KOPT-K1 (cell line): Measurements from ENCODE around the gene ZNF444.
A peak's percentile ranks its signal among the peaks of the same experiment; 100 is the strongest.
"Not testable (repeated sequence)": the region's sequence is repeated elsewhere in the genome, so short reads cannot be mapped to it uniquely, and the experiment has no call there.

ENCODE experiments used
- H3K27ac ChIP-seq: fragments of 200-600 bp; sonication (generic); 2 replicates; pipeline ENCODE4 v1.5.1; 2016; ENCODE audit warnings: antibody characterized with exemption, mild to moderate bottlenecking, low read depth, low read length; ENCODE audit not compliant: poor library complexity, severe bottlenecking
- H3K36me3 ChIP-seq: fragments of 200-600 bp; sonication (generic); 2 replicates; pipeline ENCODE4 v1.5.1; 2017; ENCODE audit warnings: antibody characterized with exemption, mild to moderate bottlenecking, low read length, moderate library complexity; ENCODE audit not compliant: insufficient read depth
- H3K9me3 ChIP-seq: fragments of 200-600 bp; sonication (generic); 2 replicates; pipeline ENCODE4 v1.5.1; 2017; ENCODE audit warnings: antibody characterized with exemption, low read length, mild to moderate bottlenecking; ENCODE audit not compliant: insufficient read depth, poor library complexity, severe bottlenecking

ZNF444 gene

DNA sequence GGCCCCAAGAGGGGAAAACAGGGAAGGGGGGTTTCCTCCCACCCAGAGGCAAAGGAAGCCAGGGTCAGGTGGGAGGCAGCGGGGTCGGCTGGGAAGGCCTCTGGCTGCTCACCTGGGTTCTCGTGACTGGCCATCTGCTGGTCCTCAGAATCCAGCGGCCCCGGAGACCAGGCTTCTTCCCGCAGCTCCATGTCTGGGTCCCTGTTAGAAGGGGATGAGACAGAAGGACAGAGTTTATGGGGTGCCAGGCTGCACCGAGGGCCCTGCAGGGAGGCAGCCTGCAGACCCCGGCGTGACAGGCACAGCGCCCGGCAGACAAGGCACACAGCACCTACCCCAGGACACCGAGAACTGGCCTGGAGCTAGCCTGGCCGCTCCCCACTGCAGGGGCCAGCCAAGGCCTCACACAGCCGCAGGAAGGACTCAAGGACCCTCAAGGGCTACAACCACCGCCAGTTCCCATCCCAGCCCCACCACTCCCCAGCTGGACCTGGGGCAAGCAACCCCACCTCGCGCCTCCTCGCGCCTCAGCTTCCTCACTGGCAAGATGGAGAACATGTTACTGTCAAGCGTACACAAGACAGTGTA is 38.0 kb upstream of the ZNF444 start:
- H3K27ac ChIP-seq, result peak overlapping the region; percentile 14
- H3K36me3 ChIP-seq, result peaks cover 51% of the 10 kb centered on the region
- H3K9me3 ChIP-seq, result no peaks in the 10 kb centered on the region

DNA sequence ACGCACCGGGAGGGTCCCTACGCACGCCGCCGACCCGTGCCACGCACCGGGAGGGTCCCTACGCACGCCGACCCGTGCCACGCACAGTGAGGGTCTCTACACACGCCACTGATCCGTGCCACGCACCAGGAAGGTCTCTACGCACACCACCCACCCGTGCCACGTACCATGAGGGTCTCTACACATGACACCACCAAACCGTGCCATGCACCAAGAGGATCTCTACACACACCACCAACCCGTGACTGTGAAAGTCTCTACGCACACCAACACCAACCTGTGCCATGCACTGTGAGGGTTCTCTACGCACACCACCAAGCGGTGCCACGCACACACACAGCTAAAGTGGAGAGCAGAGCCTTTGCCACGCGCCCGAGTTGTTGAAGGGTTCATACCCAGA is 36.7 kb upstream of the ZNF444 start:
- Histone ChIP-seq H3K27ac (no peak overlapping the region), H3K36me3 (peaks cover 39% of the 10 kb centered on the region), H3K9me3 (no peaks in the 10 kb centered on the region)

- Histone ChIP-seq H3K36me3 (peaks cover 33% of the 10 kb centered on the region), H3K27ac (no peak overlapping the region), H3K9me3 (no peaks in the 10 kb centered on the region)
Observed at GRCh38 chr19:56105090-56105701, 35.9 kb upstream of the ZNF444 start.

DNA sequence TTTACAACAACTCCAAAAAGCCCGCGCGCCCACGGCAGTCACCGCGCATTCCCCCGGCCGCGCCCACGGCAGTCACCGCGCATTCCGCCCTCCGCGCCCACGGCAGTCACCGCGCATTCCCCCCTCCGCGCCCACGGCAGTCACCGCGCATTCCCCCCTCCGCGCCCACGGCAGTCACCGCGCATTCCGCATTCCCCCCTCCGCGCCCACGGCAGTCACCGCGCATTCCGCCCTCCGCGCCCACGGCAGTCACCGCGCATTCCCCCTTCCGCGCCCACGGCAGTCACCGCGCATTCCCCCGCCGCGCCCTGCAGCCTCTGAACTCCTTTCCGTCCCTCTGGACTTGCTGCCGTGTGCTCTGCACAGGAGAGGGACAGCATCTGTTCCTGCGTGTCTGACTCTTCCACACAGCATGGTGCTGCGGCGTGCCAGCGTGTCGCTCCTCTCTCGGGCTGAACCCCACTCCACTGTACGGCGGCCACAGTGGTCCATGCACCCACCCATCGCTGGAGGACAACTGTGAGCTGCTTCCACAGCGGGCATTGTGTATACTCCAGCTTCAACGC is 35.2 kb upstream of the ZNF444 start:
- H3K9me3 ChIP-seq, H3K27ac ChIP-seq: not testable (repeated sequence)
- peaks cover 27% of the 10 kb centered on the region for H3K36me3 ChIP-seq

GRCh38 chr19:56106397-56106849 is 34.7 kb upstream of the ZNF444 start:
- peaks cover 22% of the 10 kb centered on the region for H3K36me3 ChIP-seq
- no peaks in the 10 kb centered on the region for H3K9me3 ChIP-seq
- no peak overlapping the region for H3K27ac ChIP-seq

- Histone ChIP-seq H3K36me3 (peaks cover 16% of the 10 kb centered on the region), H3K27ac (no peak overlapping the region), H3K9me3 (no peaks in the 10 kb centered on the region)
Observed at GRCh38 chr19:56106993-56107392, 34.1 kb upstream of the ZNF444 start.

- Histone ChIP-seq H3K9me3 (no peaks in the 10 kb centered on the region), H3K36me3 (peaks cover 8% of the 10 kb centered on the region; the same call in 1 of the 2 replicates), H3K27ac (no peak overlapping the region)
Observed at GRCh38 chr19:56107626-56108351, 33.3 kb upstream of the ZNF444 start.

GRCh38 chr19:56108447-56109195 is 32.5 kb upstream of the ZNF444 start:
- H3K36me3 ChIP-seq, result peaks cover 7% of the 10 kb centered on the region; the same call in 1 of the 2 replicates
- H3K27ac ChIP-seq, result no peak overlapping the region
- H3K9me3 ChIP-seq, result no peaks in the 10 kb centered on the region

GRCh38 chr19:56109226-56109625 is 31.9 kb upstream of the ZNF444 start:
- H3K36me3 ChIP-seq, result peaks cover 7% of the 10 kb centered on the region; the same call in 1 of the 2 replicates
- no peaks in the 10 kb centered on the region for H3K9me3 ChIP-seq
- no peak overlapping the region for H3K27ac ChIP-seq

DNA sequence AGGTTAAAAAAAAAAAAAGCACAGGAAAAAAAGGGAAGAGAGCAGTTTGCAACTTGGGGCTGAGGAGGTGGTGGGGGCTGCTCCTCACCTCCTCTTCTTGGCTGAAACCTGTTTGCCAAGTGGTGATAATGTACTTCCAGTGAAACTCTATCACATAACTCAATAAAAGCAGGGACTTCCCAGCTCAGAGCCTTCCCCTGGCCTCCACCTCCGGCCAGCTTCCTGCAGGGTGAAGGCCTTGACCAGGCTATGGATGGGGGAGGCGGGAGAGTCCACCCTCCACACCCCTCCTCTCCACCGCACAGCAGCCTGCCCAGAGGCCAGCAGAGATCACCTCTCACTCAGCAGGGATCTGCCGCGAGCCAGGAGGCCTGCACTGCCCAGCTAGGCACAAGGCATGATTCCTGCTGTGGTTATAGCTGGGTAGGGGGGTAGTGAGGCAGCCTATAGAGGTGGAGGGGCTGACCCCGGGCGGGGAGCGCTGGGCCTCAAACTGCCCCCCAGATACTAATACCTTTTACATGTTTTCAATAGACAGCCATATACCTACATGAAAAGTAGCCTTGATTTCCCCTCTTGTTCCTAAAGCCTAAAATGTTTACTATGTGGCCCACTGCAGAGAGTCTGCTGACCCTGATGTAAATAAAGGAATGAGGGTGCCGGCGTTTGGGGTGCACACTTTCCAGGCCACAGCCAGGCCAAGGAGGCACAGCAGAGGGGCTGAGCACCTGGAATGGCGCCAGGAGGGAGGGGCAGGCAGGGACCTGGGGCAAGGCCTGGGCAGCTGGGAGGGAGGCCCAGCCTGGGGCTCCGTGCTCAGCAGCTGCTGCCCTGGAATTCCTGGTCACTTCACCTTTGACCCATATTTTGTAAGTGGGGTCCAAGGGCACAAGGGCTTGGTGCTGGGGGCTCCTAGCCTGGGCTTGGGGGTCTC is 30.3 kb upstream of the ZNF444 start:
- Histone ChIP-seq H3K27ac (no peak overlapping the region), H3K9me3 (no peaks in the 10 kb centered on the region), H3K36me3 (peaks cover 16% of the 10 kb centered on the region; the same call in 1 of the 2 replicates)

DNA sequence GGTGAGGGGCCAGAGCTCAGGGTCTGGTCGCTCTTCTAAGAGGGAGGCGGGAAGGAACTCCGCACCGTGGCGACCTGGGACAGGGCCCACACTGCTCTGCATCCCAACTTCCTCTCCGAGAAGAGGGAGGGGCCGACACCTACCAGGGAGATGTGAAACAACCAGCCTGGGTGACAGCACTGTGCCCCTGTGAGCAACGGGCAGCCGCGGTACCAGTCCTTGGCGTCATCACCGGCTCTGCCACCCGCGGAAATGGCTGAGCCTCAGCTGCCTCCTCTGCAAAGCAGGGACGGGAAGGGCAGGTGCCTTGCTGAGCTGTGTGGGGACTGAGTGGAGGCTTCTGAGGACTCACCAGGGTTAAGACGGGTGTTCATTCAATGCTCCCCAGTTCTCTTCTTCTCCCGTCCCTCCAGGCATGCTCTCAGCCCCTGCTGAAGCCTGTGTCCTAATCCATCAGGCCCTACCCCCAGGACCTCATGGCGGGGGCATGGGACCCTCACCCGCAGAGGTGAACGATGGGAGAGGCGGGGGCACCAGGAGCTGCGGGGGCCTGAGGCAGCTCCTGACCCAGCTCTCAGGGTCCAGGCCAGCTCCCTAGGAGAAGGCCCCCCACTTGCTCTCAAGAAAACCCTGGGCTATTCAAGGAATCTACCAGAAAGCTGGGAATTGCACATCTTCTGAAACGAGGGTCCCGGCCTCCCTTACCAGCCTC is 29.3 kb upstream of the ZNF444 start:
- H3K36me3 ChIP-seq, result peaks cover 11% of the 10 kb centered on the region; the same call in 1 of the 2 replicates
- no peak overlapping the region for H3K27ac ChIP-seq

DNA sequence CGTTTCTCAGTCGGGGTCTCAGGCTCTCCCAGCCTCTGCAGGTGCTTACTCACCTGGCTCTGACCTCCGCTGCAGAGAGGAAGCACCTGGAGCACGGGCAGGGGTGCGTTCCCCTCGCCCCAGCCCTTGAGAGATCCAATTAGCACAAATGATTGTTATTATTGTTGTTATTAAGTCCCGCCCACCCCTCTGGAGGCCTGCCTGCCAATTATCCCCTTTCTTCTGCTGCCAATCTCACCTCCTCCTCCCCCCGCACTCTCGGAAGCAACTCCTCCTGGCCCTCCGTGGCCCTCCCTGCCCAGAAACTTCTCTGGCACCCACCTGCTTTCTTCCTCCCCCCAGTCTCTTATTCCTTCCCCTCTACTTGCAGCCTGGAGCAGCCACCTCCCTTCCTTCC is 28.8 kb upstream of the ZNF444 start:
- peaks cover 9% of the 10 kb centered on the region; the same call in 1 of the 2 replicates for H3K36me3 ChIP-seq
- no peak overlapping the region for H3K27ac ChIP-seq
- no peaks in the 10 kb centered on the region for H3K9me3 ChIP-seq

More for the DNA sequence above, 29.3 kb upstream of the ZNF444 start:
- no peaks in the 10 kb centered on the region for H3K9me3 ChIP-seq

DNA sequence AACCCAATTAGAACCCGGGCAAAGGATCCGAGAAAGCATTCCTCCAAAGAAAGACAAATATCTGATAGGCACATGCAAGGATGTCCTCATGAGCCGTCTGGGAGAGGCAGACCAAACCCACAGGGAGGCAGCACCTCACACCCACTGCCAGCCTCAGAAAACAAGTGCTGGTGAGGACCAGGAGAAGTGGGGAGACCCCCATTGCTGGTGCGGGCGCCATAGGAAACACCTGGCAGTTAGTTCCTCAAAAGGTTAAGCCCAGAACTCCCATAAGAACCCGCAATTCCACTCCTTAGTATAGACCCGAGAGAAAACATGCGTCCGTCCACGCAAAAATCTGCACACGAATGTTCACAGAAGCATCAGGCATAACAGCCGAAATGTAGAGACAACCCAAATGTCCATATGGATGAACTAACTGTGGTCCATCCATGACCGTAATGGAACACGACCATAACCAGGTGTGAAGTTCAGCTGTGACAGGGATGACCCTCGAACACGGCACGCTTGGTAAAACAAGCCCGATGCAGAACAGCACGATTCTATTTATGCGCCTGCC is 27.9 kb upstream of the ZNF444 start:
- Histone ChIP-seq H3K36me3 (peaks cover 9% of the 10 kb centered on the region; the same call in 1 of the 2 replicates), H3K27ac (no peak overlapping the region), H3K9me3 (no peaks in the 10 kb centered on the region)
